NCI-H1694 (cell line): ENCODE data around the gene STAG3.
"Not testable (repeated sequence)": the region's sequence is repeated elsewhere in the genome, so short reads cannot be mapped to it uniquely, and the experiment has no call there.

Experiments used
- DNase-seq: peaks from one replicate; lab custom pipeline; 2025; lab: John Stamatoyannopoulos, UW

The STAG3 gene

DNA sequence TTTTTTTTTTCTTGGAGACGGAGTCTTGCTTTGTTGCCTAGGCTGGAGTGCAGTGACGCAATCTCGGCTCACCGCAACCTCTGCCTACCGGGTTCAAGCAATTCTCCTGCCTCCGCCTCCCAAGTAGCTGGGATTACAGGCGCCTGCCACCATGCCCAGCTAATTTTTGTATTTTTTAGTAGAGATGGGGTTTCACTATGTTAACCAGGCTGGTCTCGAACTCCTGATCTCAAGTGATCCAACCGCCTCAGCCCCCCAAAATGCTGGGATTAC, 69.1 kb downstream of the STAG3 start:
- DNase-seq: not testable (repeated sequence)

DNA sequence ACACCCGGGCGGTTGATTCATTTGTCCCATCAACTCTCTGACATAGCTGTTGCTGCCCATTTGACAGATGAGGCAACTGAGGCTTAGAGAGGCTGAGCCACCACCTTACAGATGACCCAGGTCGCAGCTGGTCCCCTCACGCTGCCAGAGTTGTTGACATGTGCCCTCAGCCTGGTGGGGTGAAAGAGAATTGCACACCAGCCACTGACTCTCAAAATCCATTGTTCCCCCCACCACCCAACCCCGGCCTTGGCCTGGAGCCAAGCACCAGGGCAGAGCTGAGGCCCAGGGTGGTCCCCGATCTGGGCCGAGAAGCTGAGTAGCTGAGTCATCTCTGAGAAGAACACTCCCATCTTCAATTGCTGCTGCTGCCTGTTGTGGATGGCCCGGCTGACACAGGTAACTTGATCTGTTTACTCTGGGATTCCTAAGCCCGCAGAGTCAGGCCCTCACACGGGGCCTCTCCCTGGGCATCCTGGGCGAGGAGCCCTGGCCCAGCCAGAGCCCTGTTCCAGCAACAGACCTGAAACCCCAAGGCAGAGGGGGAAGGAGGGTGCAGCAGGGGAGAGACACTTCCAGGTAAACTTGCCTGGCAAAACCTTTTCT, 69.5 kb downstream of the STAG3 start:
- no peak for DNase-seq

DNA sequence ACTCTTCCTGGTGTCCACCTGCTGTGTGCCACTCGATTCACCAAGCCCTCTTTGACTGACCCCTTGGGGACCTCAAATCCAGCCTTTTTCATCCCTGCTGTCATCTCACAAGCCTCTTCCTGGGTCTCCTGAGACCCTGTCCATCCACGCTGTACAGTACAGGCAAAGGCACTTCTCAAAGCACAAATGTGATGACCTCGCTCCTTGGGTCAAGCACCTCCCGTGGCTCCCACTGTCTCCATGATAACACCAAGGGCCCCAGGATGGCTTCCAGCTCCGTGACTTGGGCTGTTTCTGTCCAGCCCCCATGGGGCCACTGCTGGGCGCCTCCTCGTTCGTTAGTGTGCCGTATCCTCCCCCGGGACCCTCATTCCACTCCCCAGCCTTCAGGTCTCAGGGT, 70.8 kb downstream of the STAG3 start:
- no peak for DNase-seq

DNA sequence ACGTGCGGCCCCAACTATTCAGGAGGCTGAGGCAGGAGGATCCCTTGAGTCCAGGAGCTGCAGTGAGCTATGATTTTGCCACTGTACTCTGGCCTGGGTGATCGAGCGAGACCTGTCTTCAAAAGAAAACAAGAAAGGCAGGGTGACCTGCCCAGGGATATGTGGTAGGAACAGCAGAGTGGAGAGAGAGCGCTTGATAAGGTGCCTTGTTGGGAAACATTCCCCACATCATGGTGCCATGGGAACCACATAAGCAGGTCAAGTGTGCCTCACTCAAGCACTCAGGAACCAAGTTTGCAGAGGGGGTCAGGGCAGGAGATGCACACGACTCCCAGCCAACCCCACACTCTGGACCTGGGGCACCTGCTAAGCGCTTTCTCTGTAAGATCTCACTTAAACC, 79.3 kb downstream of the STAG3 start:
- no peak for DNase-seq

DNA sequence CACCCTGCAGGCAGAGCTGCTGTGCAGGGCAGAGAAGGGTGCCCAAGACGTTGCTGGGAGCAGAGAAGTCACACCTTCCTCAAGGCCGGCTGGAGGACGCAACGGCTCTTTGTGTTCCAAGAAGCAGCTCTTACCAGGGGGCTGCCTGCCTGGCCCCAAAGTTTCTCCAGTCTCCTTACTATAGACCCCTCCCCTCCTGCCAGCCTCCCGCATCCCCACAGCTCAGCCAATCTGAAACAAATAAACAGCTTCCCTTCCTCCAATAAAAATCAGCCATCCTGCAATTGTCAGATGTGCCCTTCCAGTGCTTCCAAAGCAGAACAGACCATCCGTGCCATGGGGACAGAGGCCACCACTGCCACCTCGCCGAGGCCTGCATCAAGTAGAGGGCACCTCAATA, 82.3 kb downstream of the STAG3 start:
- DNase-seq: not testable (repeated sequence)

GRCh38 chr7:100262896-100263295, 85.2 kb downstream of the STAG3 start:
- not testable (repeated sequence) for DNase-seq
